Measurements from ENCODE around the gene POLR1D.
"Not testable (repeated sequence)": the region's sequence is repeated elsewhere in the genome, so short reads cannot be mapped to it uniquely, and the experiment has no call there.

Gene POLR1D

GRCh38 chr13:27625839-27626238, 4.1 kb downstream of the POLR1D start:
- H3K27ac ChIP-seq: no peak overlapping the region
- H2AFZ ChIP-seq (ENCODE audit: low read depth): no peak overlapping the region
- H3K4me3 ChIP-seq (IDR thresholded peaks at IDR 0.05; ENCODE audit: insufficient read depth, low read depth, low read length): no peak overlapping the region
- H3K9ac ChIP-seq: no peak overlapping the region
- no peaks in the 10 kb centered on the region for H4K20me1 ChIP-seq (ENCODE audit: insufficient read depth)
- TF ChIP-seq, protein P1, sequence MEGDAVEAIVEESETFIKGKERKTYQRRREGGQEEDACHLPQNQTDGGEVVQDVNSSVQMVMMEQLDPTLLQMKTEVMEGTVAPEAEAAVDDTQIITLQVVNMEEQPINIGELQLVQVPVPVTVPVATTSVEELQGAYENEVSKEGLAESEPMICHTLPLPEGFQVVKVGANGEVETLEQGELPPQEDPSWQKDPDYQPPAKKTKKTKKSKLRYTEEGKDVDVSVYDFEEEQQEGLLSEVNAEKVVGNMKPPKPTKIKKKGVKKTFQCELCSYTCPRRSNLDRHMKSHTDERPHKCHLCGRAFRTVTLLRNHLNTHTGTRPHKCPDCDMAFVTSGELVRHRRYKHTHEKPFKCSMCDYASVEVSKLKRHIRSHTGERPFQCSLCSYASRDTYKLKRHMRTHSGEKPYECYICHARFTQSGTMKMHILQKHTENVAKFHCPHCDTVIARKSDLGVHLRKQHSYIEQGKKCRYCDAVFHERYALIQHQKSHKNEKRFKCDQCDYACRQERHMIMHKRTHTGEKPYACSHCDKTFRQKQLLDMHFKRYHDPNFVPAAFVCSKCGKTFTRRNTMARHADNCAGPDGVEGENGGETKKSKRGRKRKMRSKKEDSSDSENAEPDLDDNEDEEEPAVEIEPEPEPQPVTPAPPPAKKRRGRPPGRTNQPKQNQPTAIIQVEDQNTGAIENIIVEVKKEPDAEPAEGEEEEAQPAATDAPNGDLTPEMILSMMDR (conservative IDR thresholded peaks at IDR 0.05; ENCODE audit: low read depth, low read length): no peak
- H3K79me2 ChIP-seq (ENCODE audit: insufficient read depth, low read depth): peaks cover 77% of the 10 kb centered on the region
- peaks cover 21% of the 10 kb centered on the region for H3K4me1 ChIP-seq (ENCODE audit: low read depth, poor library complexity, severe bottlenecking)
- H3K36me3 ChIP-seq (ENCODE audit: insufficient read depth): no peaks in the 10 kb centered on the region
- no peaks in the 10 kb centered on the region for H3K27me3 ChIP-seq (ENCODE audit: insufficient read depth, low read depth)
- H3K4me2 ChIP-seq: no peak overlapping the region

DNA sequence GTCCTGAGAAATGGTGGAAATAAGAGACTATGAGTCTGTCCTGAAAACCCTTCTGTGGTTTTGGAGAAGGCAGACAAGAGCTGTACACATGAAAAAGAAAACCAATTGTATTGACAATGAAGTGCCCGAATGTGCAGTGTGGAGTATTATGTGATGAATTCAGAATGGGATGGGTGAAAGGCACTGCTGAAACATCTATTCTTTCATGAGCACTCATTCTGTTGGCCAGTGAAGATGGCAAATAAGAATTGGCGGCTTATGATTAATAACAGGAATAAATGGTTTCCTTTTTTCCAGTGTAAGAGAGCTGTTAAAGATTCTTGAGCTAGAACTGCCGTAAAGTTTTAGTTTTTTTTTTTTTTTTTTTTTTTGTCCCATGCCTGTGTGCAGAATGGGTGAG, 5.7 kb downstream of the POLR1D start:
- H3K36me3 ChIP-seq (ENCODE audit: insufficient read depth): no peaks in the 10 kb centered on the region
- no peak overlapping the region for H3K4me3 ChIP-seq (IDR thresholded peaks at IDR 0.05; ENCODE audit: insufficient read depth, low read depth, low read length)
- TF ChIP-seq, protein P1 (conservative IDR thresholded peaks at IDR 0.05; ENCODE audit: low read depth, low read length): no peak
- H3K27ac ChIP-seq: no peak overlapping the region
- no peaks in the 10 kb centered on the region for H3K27me3 ChIP-seq (ENCODE audit: insufficient read depth, low read depth)
- H3K4me1 ChIP-seq (ENCODE audit: low read depth, poor library complexity, severe bottlenecking): peaks cover 24% of the 10 kb centered on the region
- peaks cover 70% of the 10 kb centered on the region for H3K79me2 ChIP-seq (ENCODE audit: insufficient read depth, low read depth)
- no peaks in the 10 kb centered on the region for H4K20me1 ChIP-seq (ENCODE audit: insufficient read depth)
- H3K4me2 ChIP-seq: no peak overlapping the region
- H2AFZ ChIP-seq (ENCODE audit: low read depth): no peak overlapping the region
- no peak overlapping the region for H3K9ac ChIP-seq

DNA sequence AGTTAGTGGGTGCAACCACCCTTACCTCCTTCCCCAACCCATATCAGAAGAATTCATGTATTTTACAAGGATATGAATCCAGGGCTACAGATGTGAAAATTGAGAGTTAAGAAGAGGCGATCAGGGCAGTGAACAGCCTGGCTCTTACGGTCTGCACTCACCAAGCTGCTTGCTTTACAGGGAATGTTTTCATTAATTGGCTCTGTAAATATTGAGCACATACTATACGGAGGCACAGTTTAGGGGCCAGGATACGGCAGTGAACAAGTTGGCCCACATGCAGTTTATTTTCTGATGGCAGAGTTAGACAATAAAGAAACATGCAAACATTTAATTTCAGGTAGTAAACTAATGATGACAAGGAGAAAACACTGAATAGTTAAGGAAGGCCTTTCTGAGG, 6.4 kb downstream of the POLR1D start:
- Histone ChIP-seq H2AFZ (ENCODE audit: low read depth) (no peak overlapping the region), H4K20me1 (ENCODE audit: insufficient read depth) (no peaks in the 10 kb centered on the region), H3K36me3 (ENCODE audit: insufficient read depth) (no peaks in the 10 kb centered on the region), H3K27me3 (ENCODE audit: insufficient read depth, low read depth) (no peaks in the 10 kb centered on the region), H3K9ac (no peak overlapping the region), H3K27ac (no peak overlapping the region), H3K79me2 (ENCODE audit: insufficient read depth, low read depth) (peaks cover 67% of the 10 kb centered on the region), H3K4me3 (IDR thresholded peaks at IDR 0.05; ENCODE audit: insufficient read depth, low read depth, low read length) (no peak overlapping the region), H3K4me2 (no peak overlapping the region), H3K4me1 (ENCODE audit: low read depth, poor library complexity, severe bottlenecking) (peaks cover 19% of the 10 kb centered on the region)
- TF ChIP-seq, protein P1 (conservative IDR thresholded peaks at IDR 0.05; ENCODE audit: low read depth, low read length): no peak

- not testable (repeated sequence) for H3K4me3 ChIP-seq (IDR thresholded peaks at IDR 0.05; ENCODE audit: insufficient read depth, low read depth, low read length); H4K20me1 ChIP-seq (ENCODE audit: insufficient read depth); H3K27ac ChIP-seq; H3K36me3 ChIP-seq (ENCODE audit: insufficient read depth); H2AFZ ChIP-seq (ENCODE audit: low read depth); H3K27me3 ChIP-seq (ENCODE audit: insufficient read depth, low read depth); H3K4me2 ChIP-seq; H3K9ac ChIP-seq
- H3K79me2 ChIP-seq (ENCODE audit: insufficient read depth, low read depth): peaks cover 60% of the 10 kb centered on the region
- peaks cover 12% of the 10 kb centered on the region for H3K4me1 ChIP-seq (ENCODE audit: low read depth, poor library complexity, severe bottlenecking)
Observed at GRCh38 chr13:27628766-27629165, 7.1 kb downstream of the POLR1D start.

- Histone ChIP-seq H3K4me3 (IDR thresholded peaks at IDR 0.05; ENCODE audit: insufficient read depth, low read depth, low read length) (no peak overlapping the region), H3K27ac (no peak overlapping the region), H2AFZ (ENCODE audit: low read depth) (no peak overlapping the region), H4K20me1 (ENCODE audit: insufficient read depth) (no peaks in the 10 kb centered on the region), H3K4me1 (ENCODE audit: low read depth, poor library complexity, severe bottlenecking) (peaks cover 22% of the 10 kb centered on the region), H3K4me2 (no peak overlapping the region), H3K36me3 (ENCODE audit: insufficient read depth) (no peaks in the 10 kb centered on the region), H3K9ac (no peak overlapping the region), H3K27me3 (ENCODE audit: insufficient read depth, low read depth) (no peaks in the 10 kb centered on the region), H3K79me2 (ENCODE audit: insufficient read depth, low read depth) (peaks cover 37% of the 10 kb centered on the region; the same call in 1 of the 2 replicates)
- TF ChIP-seq, protein P1 (conservative IDR thresholded peaks at IDR 0.05; ENCODE audit: low read depth, low read length): no peak
Observed at GRCh38 chr13:27631156-27631555, 9.5 kb downstream of the POLR1D start.
